H1 (cell line): ENCODE measurements around the gene SLC6A7. TPM values are rescaled to one million over a fixed set of nuclear protein-coding genes. Genes with fewer than 3 reads are reported as not detected.

ENCODE experiments used
- CTCF ChIA-PET: fragments of 300-600 bp; sonication (Branson Sonifier 250); formaldehyde crosslinking; loops from one replicate; lab custom pipeline; 2021; ENCODE audit not compliant: partially characterized antibody; lab: Charles Lee
- POLR2A ChIA-PET: fragments of 300-600 bp; sonication (Branson Sonifier 250); formaldehyde crosslinking; loops from one replicate; lab custom pipeline; 2021; ENCODE audit warnings: inconsistent platforms; ENCODE audit not compliant: partially characterized antibody; lab: Charles Lee
- DNase-seq, 2 experiments: peaks; one replicate each; pipeline versions ENCODE4 v3.0.0 to v3.0.0-alpha.2; 2010 to 2022; ENCODE audit warnings: low spot score in 2 of 2, low read depth in 1 of 2, mixed read lengths in 1 of 2
- FAIRE-seq: peaks from 2 replicates; lab custom pipeline; 2011; peaks lifted over from hg19 to GRCh38; lab: Jason Lieb, UNC
- H2AFZ ChIP-seq: 2 replicates; pipeline ENCODE4 v1.8.1; 2012; ENCODE audit warnings: low read length, inconsistent platforms
- H2AK5ac ChIP-seq: 2 replicates; pipeline ENCODE4 v1.6.1; 2013; ENCODE audit warnings: low read depth, low read length
- H2BK120ac ChIP-seq: replicated peaks from 2 replicates; pipeline ENCODE3; 2013; ENCODE audit warnings: low read depth, low read length, inconsistent platforms
- H2BK12ac ChIP-seq: 2 replicates; pipeline ENCODE4 v1.6.1; 2013; ENCODE audit warnings: low read depth, low read length
- H2BK15ac ChIP-seq: 2 replicates; pipeline ENCODE4 v1.6.1; 2013; ENCODE audit warnings: low read length
- H2BK20ac ChIP-seq: 2 replicates; pipeline ENCODE4 v1.6.1; 2013; ENCODE audit warnings: low read length
- H2BK5ac ChIP-seq: 2 replicates; pipeline ENCODE4 v1.6.1; 2013; ENCODE audit warnings: low read depth, low read length
- H3K14ac ChIP-seq: 2 replicates; pipeline ENCODE4 v1.6.1; 2013; ENCODE audit warnings: inconsistent platforms; ENCODE audit not compliant: insufficient read length
- H3K18ac ChIP-seq: 2 replicates; pipeline ENCODE4 v1.6.1; 2013; ENCODE audit warnings: low read length; ENCODE audit errors: extremely low read depth
- H3K23ac ChIP-seq: 2 replicates; pipeline ENCODE4 v1.6.1; 2013; ENCODE audit warnings: inconsistent platforms; ENCODE audit not compliant: insufficient read length
- H3K23me2 ChIP-seq: 2 replicates; pipeline ENCODE4 v1.6.1; 2013; ENCODE audit warnings: low read depth, low read length
- H3K27ac ChIP-seq: 2 replicates; pipeline ENCODE4 v1.6.1; 2011; ENCODE audit warnings: low read depth, low read length, inconsistent platforms
- H3K27me3 ChIP-seq, 4 experiments: replicated peaks in 1 of 4; 1 replicate in 1 of 4; 2 replicates in 3 of 4; pipeline versions ENCODE4 v1.6.1 to v1.8.1; 2011 to 2013; ENCODE audit warnings: low read length in 3 of 4, mild to moderate bottlenecking in 3 of 4, inconsistent platforms in 2 of 4, mixed read lengths in 2 of 4, moderate library complexity in 1 of 4; ENCODE audit not compliant: control insufficient read depth in 3 of 4, insufficient read depth in 3 of 4; ENCODE audit errors: extremely low read depth in 1 of 4
- H3K36me3 ChIP-seq, 4 experiments: 2 replicates each; pipeline versions ENCODE4 v1.6.1 to v1.8.1; 2011 to 2013; ENCODE audit warnings: mild to moderate bottlenecking in 4 of 4, low read length in 3 of 4, moderate library complexity in 2 of 4, control low read depth in 1 of 4, inconsistent platforms in 1 of 4; ENCODE audit not compliant: insufficient read depth in 4 of 4, control insufficient read depth in 2 of 4
- H3K4ac ChIP-seq: replicated peaks from 2 replicates; pipeline ENCODE3; 2013; ENCODE audit warnings: low read length, low read depth, mixed read lengths, inconsistent platforms; ENCODE audit not compliant: insufficient read length
- H3K4me1 ChIP-seq, 4 experiments: replicated peaks in 1 of 4; 1 replicate in 1 of 4; 2 replicates in 3 of 4; pipeline versions ENCODE4 v1.6.1 to v1.8.1; 2011 to 2013; ENCODE audit warnings: low read length in 3 of 4, inconsistent platforms in 2 of 4, mixed read lengths in 1 of 4; ENCODE audit not compliant: insufficient read depth in 4 of 4, control insufficient read depth in 3 of 4
- H3K4me2 ChIP-seq, 2 experiments: 2 replicates each; pipeline versions ENCODE4 v1.6.1 to v1.8.1; 2011 to 2013; ENCODE audit warnings: low read depth in 2 of 2, low read length in 2 of 2, control low read depth in 1 of 2, inconsistent platforms in 1 of 2, mild to moderate bottlenecking in 1 of 2; ENCODE audit not compliant: insufficient read depth in 1 of 2
- H3K4me3 ChIP-seq, 4 experiments: fragments of 200-600, 300-600 bp in 1 of 4; sonication (generic), shearing (Covaris generic), sonication (Bioruptor Twin) in 1 of 4; 2 replicates each; pipeline versions ENCODE4 v1.5.1 to v1.8.1; 2011 to 2016; ENCODE audit warnings: low read length in 4 of 4, low read depth in 3 of 4, control low read depth in 2 of 4, inconsistent platforms in 2 of 4, mild to moderate bottlenecking in 2 of 4, mixed read lengths in 1 of 4, moderate library complexity in 1 of 4; ENCODE audit not compliant: insufficient read depth in 2 of 4; ENCODE audit errors: extremely low read depth in 1 of 4
- H3K56ac ChIP-seq: replicated peaks from 2 replicates; pipeline ENCODE3; 2013; ENCODE audit warnings: low read depth, mild to moderate bottlenecking, mixed read lengths, low read length, inconsistent platforms; ENCODE audit not compliant: insufficient read length
- H3K79me1 ChIP-seq: 2 replicates; pipeline ENCODE4 v1.6.1; 2013; ENCODE audit warnings: low read depth, low read length, control low read depth
- H3K79me2 ChIP-seq, 2 experiments: 2 replicates each; pipeline versions ENCODE4 v1.6.1 to v1.8.1; 2012 to 2013; ENCODE audit warnings: low read length in 2 of 2, mild to moderate bottlenecking in 2 of 2, inconsistent platforms in 1 of 2; ENCODE audit not compliant: insufficient read depth in 2 of 2, control insufficient read depth in 1 of 2
- H3K9ac ChIP-seq, 4 experiments: replicated peaks in 1 of 4; 1 replicate in 1 of 4; 2 replicates in 3 of 4; pipeline versions ENCODE4 v1.6.1 to v1.8.1; 2011 to 2013; ENCODE audit warnings: low read depth in 3 of 4, low read length in 3 of 4, control low read depth in 2 of 4, mild to moderate bottlenecking in 2 of 4, moderate library complexity in 2 of 4, inconsistent platforms in 1 of 4; ENCODE audit errors: extremely low read depth in 1 of 4
- H3K9me3 ChIP-seq, 2 experiments: 2 replicates each; pipeline versions ENCODE4 v1.6.1 to v1.8.1; 2012 to 2013; ENCODE audit warnings: mild to moderate bottlenecking in 2 of 2, moderate library complexity in 2 of 2, control low read depth in 1 of 2, inconsistent platforms in 1 of 2, low read depth in 1 of 2, low read length in 1 of 2, mixed read lengths in 1 of 2; ENCODE audit not compliant: insufficient read depth in 2 of 2
- H4K20me1 ChIP-seq, 2 experiments: replicated peaks in 1 of 2; 2 replicates each; pipeline versions ENCODE3 to v1.8.1; 2011 to 2013; ENCODE audit warnings: inconsistent platforms in 2 of 2, low read length in 2 of 2, mild to moderate bottlenecking in 1 of 2; ENCODE audit not compliant: insufficient read depth in 2 of 2, control insufficient read depth in 1 of 2
- H4K5ac ChIP-seq: 2 replicates; pipeline ENCODE4 v1.6.1; 2013; ENCODE audit warnings: low read length, low read depth, mixed read lengths, inconsistent platforms; ENCODE audit not compliant: insufficient read length
- H4K8ac ChIP-seq: 2 replicates; pipeline ENCODE4 v1.8.0; 2013; ENCODE audit warnings: mild to moderate bottlenecking, moderate library complexity, low read length, inconsistent platforms; ENCODE audit not compliant: insufficient read depth; ENCODE audit errors: extremely low read depth
- H4K91ac ChIP-seq: replicated peaks from 2 replicates; pipeline ENCODE3; 2013; ENCODE audit warnings: low read length, mixed read lengths, inconsistent platforms; ENCODE audit not compliant: insufficient read length
- BCL11A ChIP-seq, 2 experiments: IDR thresholded peaks; one replicate each; pipeline ENCODE4 v1.6.1; 2011; ENCODE audit warnings: low read depth in 2 of 2, low read length in 2 of 2, mild to moderate bottlenecking in 2 of 2
- MAFK ChIP-seq: IDR thresholded peaks from 2 replicates; pipeline ENCODE4 v1.6.1; 2012; ENCODE audit warnings: low read depth, mild to moderate bottlenecking, improper control_type of control experiment, low read length
- NRF1 ChIP-seq: IDR thresholded peaks from 2 replicates; pipeline ENCODE4 v1.6.1; 2011; ENCODE audit warnings: mild to moderate bottlenecking, low read depth, low read length, improper control_type of control experiment
- PHF8 ChIP-seq: fragments of 200-600 bp; sonication (generic); conservative IDR thresholded peaks from 2 replicates; pipeline ENCODE4 v1.7.1; 2012; ENCODE audit warnings: low read depth, mild to moderate bottlenecking, inconsistent platforms, low read length, moderate library complexity
- RAD21 ChIP-seq, 2 experiments: IDR thresholded peaks in 1 of 2; conservative IDR thresholded peaks in 1 of 2; 2 replicates each; pipeline ENCODE4 v1.6.1; 2011; ENCODE audit warnings: low read depth in 2 of 2, low read length in 2 of 2, improper control_type of control experiment in 1 of 2, inconsistent platforms in 1 of 2, mild to moderate bottlenecking in 1 of 2, moderate library complexity in 1 of 2
- SIRT6 ChIP-seq: IDR thresholded peaks from one replicate; pipeline ENCODE4 v1.7.1; 2012; ENCODE audit warnings: low read length, inconsistent platforms
- SP4 ChIP-seq: IDR thresholded peaks from 2 replicates; pipeline ENCODE4 v1.6.1; 2012; ENCODE audit warnings: low read length, inconsistent platforms
- SUZ12 ChIP-seq: fragments of 200-600 bp; sonication (generic); IDR thresholded peaks from 2 replicates; pipeline ENCODE4 v1.6.1; 2012; ENCODE audit warnings: mild to moderate bottlenecking, inconsistent platforms, low read length, moderate library complexity, mixed read lengths
- TAF7 ChIP-seq: optimal IDR thresholded peaks from 2 replicates; pipeline ENCODE3; 2011; ENCODE audit warnings: low read depth, mild to moderate bottlenecking, inconsistent platforms, low read length, moderate library complexity, borderline replicate concordance
- TBP ChIP-seq: IDR thresholded peaks from 2 replicates; pipeline ENCODE4 v1.6.1; 2011; ENCODE audit warnings: low read depth, low read length, improper control_type of control experiment
- WGBS, 2 experiments: shearing (Covaris generic) in 1 of 2; methylation state at CpG; one replicate each; pipeline versions ENCODE4 v1.1.6 to v1.1.7; 2013 to 2015; ENCODE audit warnings: low lambda C conversion rate in 2 of 2, mixed read lengths in 2 of 2, inconsistent platforms in 1 of 2, low coverage in 1 of 2, missing lambda C conversion rate in 1 of 2; ENCODE audit not compliant: insufficient replicate concordance in 2 of 2, insufficient coverage in 1 of 2, insufficient read length in 1 of 2; ENCODE audit errors: extremely low coverage in 1 of 2, missing lambda C conversion rate in 1 of 2; 5-methylcytosine and 5-hydroxymethylcytosine counted together
- polyA plus RNA-seq, 7 experiments: library from polyadenylated mRNA; depleted of rRNA in 3 of 7; stranded (reverse) in 5 of 7; unstranded in 2 of 7; fragments of >200 nt in 5 of 7; fragments of 200-250 nt in 2 of 7; gene quantifications; 1 replicate in 5 of 7; 2 replicates in 1 of 7; 4 replicates in 1 of 7; pipeline versions ENCODE4 v1.2.1 to v1.2.3, GENCODE V29; 2011 to 2013; ENCODE audit warnings: missing spikeins in 2 of 7, mixed read lengths in 2 of 7
- total RNA-seq: library from RNA; stranded (reverse); fragmentation: NEBNext Ultra II Directional; extraction: Animal tissue kit (Norgen Biotek cat#: 25700); gene quantifications from 2 replicates; pipeline ENCODE4 v1.2.1, GENCODE V29; 2021

SLC6A7 gene
- total and polyA plus RNA-seq, 2 of the 8 experiments (the other 6 are each of a cell fraction or from before 2014, with no cell fraction given): 0.07 to 0.12 TPM

- Histone ChIP-seq H3K56ac (no peak overlapping the region), H2BK15ac (no peak overlapping the region), H3K27me3 (peaks cover 0 to 9% (median 2%) of the 10 kb centered on the region in 4 experiments; a peak in 4 of 7 replicates), H3K23ac (no peak overlapping the region), H4K5ac (no peak overlapping the region), H3K79me2 (no peaks in the 10 kb centered on the region), H2AFZ (no peak overlapping the region), H3K79me1 (no peaks in the 10 kb centered on the region; the same call in 1 of the 2 replicates), H3K18ac (no peak overlapping the region; the same call in 1 of the 2 replicates), H2BK12ac (no peak overlapping the region), H2AK5ac (no peak overlapping the region), H3K9ac (no peak overlapping the region), H4K20me1 (no peaks in the 10 kb centered on the region), H3K4ac (no peak overlapping the region), H4K91ac (no peak overlapping the region), H4K8ac (no peak overlapping the region), H2BK20ac (no peak overlapping the region), H3K4me2 (no peak overlapping the region), H3K14ac (no peak overlapping the region), H3K27ac (no peak overlapping the region), H2BK120ac (no peak overlapping the region), H3K23me2 (no peaks in the 10 kb centered on the region), H3K9me3 (no peaks in the 10 kb centered on the region), H2BK5ac (no peak overlapping the region), H3K4me3 (no peak overlapping the region), H3K36me3 (no peaks in the 10 kb centered on the region), H3K4me1 (peaks cover 0 to 3% (median under 1%) of the 10 kb centered on the region in 4 experiments; a peak in 3 of 7 replicates)
- POLR2A ChIA-PET: interaction anchor here (1.1 kb wide), 1 partner anchor 30 kb away, joined by 3 read pairs; no protein-coding TSS in a partner anchor
- FAIRE-seq (no peak), DNase-seq (no peak)
- CTCF ChIA-PET: interaction anchor here (0.7 to 17.8 kb wide), 9 partner anchors 8 to 94 kb away, joined by 3 to 406 read pairs (median 28); partner anchors contain the start of genes CDX1 and SLC6A7
- WGBS, 2 experiments: 85% methylated on average over 17 of the region's 18 CpGs; no CpG with 5 or more reads in 1 of the 2 experiments
- no peak for TF ChIP-seq SUZ12
- no peak for TF ChIP-seq RAD21 (IDR thresholded peaks at IDR 0.05 in 1 of 2, conservative IDR thresholded peaks at IDR 0.05 in 1 of 2; ENCODE audit: low read depth in 2 of 2, low read length in 2 of 2)
- no peak for TF ChIP-seq SP4
- TF ChIP-seq SIRT6: no peak
- TF ChIP-seq PHF8: no peak
- TF ChIP-seq BCL11A (IDR thresholded peaks at IDR 0.05; ENCODE audit: low read depth in 2 of 2, low read length in 2 of 2): no peak
- no peak for TF ChIP-seq NRF1
- TF ChIP-seq TBP: no peak
- no peak for TF ChIP-seq TAF7
- TF ChIP-seq MAFK: no peak
- TF ChIP-seq, all 59 proteins: peak for 0
These were observed 9.4 kb upstream of the SLC6A7 start for GRCh38 chr5:150180241-150181026.
